Right lobe of liver (tissue), 6 donors: ENCODE data around the gene RHO. TPM values are rescaled to one million over a fixed set of nuclear protein-coding genes. Genes with fewer than 3 reads are reported as not detected.

Source experiments
- ATAC-seq, 4 donors: fragments of 200-7000 bp; cut with Tn5 transposase; one replicate each; pipeline ENCODE4 v1.9.1; 2020; ENCODE audit warnings: mild to moderate bottlenecking in 4 of 4, moderate library complexity in 4 of 4
- DNase-seq, 3 donors: peaks; one replicate each; pipeline ENCODE4 v3.0.0-alpha.2; 2020
- H3K27ac ChIP-seq, 3 donors: fragments of 200-600 bp; one replicate each; pipeline ENCODE4 v1.8.0; 2022
- H3K27me3 ChIP-seq, 2 donors: fragments of 200-600 bp; one replicate each; pipeline ENCODE4 v1.8.0; 2022
- H3K36me3 ChIP-seq, 4 donors: fragments of 200-600 bp; sonication (generic) in 1 of 4; one replicate each; pipeline versions ENCODE4 v1.5.1 to v1.8.0; 2017 to 2022; ENCODE audit warnings: control low read depth in 1 of 4
- H3K4me1 ChIP-seq, 4 donors: fragments of 200-600 bp; sonication (generic) in 1 of 4; one replicate each; pipeline versions ENCODE4 v1.5.1 to v1.8.0; 2017 to 2022; ENCODE audit warnings: control low read depth in 1 of 4
- H3K4me3 ChIP-seq, 3 donors: fragments of 200-600 bp; one replicate each; pipeline ENCODE4 v1.8.0; 2022
- H3K9me3 ChIP-seq, 4 donors: fragments of 200-600 bp; sonication (generic) in 1 of 4; one replicate each; pipeline versions ENCODE4 v1.5.1 to v1.8.0; 2017 to 2022; ENCODE audit warnings: control low read depth in 1 of 4
- POLR2A ChIP-seq: fragments of 450-650 bp; IDR thresholded peaks from one replicate; pipeline ENCODE4 v1.6.1; 2017; ENCODE audit warnings: antibody characterized with exemption, mild to moderate bottlenecking
- WGBS: methylation state at CpG from one replicate; pipeline ENCODE4 v1.1.6; 2018; ENCODE audit warnings: low coverage, low lambda C conversion rate; ENCODE audit not compliant: insufficient coverage; ENCODE audit errors: missing lambda C conversion rate; 5-methylcytosine and 5-hydroxymethylcytosine counted together
- intact Hi-C, 2 donors: fragments of 100-400 bp; cut with DNase I; formaldehyde crosslinking; loops; one replicate each; pipeline versions ENCODE4 v1.11.2 to v1.14.1; 2022
- total RNA-seq, 6 experiments: library from RNA; depleted of rRNA in 2 of 6; stranded (reverse); fragments of >200 nt in 2 of 6; fragmentation: NEBNext Ultra II Directional in 3 of 6; extraction: Animal tissue kit (Norgen Biotek cat#: 25700) in 3 of 6; gene quantifications; one replicate each; pipeline versions ENCODE4 v1.1.0 to v1.2.4, GENCODE V29; 2016 to 2023
- TF ChIP-seq, protein P1 (sequence below), 4 donors: fragments of 200-600 bp in 3 of 4; fragments of 450-650 bp in 1 of 4; IDR thresholded peaks; one replicate each; pipeline versions ENCODE4 v1.5.1 to v1.8.0; 2016 to 2022; ENCODE audit warnings: antibody characterized with exemption in 4 of 4, mild to moderate bottlenecking in 2 of 4
- donor health status: DM: no; HTN: yes; CAD: no.
- donor health status: DM: no; HTN: no; CAD: no.
- donor health status: DM: no; HTN: no; CAD: no.
- donor health status: DM: no; HTN: yes; CAD: no.
- donor health status: DM: no; HTN: yes; CAD: no.

RHO gene
- total RNA-seq, 6 experiments from 2014 or later: not detected

DNA sequence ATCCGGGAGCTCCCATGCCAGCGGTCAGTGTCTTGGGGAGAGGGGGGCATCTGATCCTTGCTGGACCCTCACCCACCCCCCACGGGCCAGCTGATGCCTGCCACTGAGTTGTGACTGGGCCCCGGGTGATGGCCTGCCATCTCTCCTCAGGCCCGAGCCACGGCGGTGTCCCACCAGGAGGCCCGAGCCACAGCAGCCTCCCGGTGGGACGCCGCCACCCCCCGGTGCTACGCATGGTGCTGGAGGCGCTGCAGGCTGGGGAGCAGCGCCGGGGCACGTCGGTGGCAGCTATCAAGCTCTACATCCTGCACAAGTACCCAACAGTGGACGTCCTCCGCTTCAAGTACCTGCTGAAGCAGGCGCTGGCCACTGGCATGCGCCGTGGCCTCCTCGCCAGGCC is 18.8 kb downstream of the RHO start:
- Histone ChIP-seq H3K27ac (no peak overlapping the region), H3K36me3 (no peaks in the 10 kb centered on the region), H3K9me3 (no peaks in the 10 kb centered on the region), H3K4me3 (no peak overlapping the region), H3K27me3 (no peaks in the 10 kb centered on the region), H3K4me1 (no peaks in the 10 kb centered on the region)
- 100% methylated on average over 3 of the region's 24 CpGs for WGBS
- ATAC-seq (no peak), DNase-seq (no peak)
- TF ChIP-seq, protein P1, sequence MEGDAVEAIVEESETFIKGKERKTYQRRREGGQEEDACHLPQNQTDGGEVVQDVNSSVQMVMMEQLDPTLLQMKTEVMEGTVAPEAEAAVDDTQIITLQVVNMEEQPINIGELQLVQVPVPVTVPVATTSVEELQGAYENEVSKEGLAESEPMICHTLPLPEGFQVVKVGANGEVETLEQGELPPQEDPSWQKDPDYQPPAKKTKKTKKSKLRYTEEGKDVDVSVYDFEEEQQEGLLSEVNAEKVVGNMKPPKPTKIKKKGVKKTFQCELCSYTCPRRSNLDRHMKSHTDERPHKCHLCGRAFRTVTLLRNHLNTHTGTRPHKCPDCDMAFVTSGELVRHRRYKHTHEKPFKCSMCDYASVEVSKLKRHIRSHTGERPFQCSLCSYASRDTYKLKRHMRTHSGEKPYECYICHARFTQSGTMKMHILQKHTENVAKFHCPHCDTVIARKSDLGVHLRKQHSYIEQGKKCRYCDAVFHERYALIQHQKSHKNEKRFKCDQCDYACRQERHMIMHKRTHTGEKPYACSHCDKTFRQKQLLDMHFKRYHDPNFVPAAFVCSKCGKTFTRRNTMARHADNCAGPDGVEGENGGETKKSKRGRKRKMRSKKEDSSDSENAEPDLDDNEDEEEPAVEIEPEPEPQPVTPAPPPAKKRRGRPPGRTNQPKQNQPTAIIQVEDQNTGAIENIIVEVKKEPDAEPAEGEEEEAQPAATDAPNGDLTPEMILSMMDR (IDR thresholded peaks at IDR 0.05): no peak
- TF ChIP-seq POLR2A: no peak
- intact Hi-C loops: no loop called here

DNA sequence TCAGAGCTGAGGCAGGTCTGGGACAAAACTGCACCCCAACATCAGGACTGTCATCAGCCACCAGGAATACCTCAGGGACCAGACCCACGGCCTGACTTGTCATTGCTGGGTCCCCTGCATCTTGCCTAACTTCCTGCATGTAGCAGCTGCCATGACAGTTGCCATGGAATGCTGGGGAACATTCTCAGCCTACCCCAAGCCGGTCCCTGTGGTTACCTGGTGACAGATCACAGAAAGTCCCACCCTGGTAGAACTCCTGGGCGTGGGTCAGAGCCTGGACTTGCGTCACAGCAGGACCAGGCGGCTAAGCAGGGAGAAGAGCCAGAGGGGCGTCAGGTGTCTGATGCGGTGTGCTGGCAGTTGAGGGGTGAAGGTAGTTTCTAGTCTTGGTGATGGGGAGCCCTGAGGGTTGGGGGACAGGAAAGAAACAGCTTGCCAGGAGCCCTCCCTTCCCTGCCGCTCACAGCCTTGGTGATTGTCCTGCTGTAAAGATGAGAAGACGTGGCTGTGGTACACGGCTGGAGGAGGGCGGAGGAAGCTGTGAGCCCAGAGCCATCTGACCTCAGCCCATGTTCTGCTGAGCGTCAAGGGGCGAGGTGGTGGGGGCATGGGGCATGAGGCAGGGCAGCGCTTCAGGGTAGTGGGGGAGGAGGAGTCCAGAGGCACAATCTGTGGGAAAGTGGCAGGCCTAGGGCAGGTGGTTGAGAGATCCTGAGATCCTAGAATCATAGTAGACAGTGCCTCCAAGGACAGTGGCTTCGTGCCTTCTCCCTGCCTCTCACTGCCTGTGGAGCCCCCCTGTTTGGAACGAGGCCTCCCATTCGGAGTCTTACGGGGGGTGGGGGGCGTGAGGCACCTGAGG is 19.9 kb downstream of the RHO start:
- H3K36me3 ChIP-seq: no peaks in the 10 kb centered on the region
- 73% methylated on average over 5 of the region's 19 CpGs for WGBS
- no peak overlapping the region for H3K4me3 ChIP-seq
- intact Hi-C loops: no loop called here
- H3K27ac ChIP-seq: no peak overlapping the region
- H3K27me3 ChIP-seq: no peaks in the 10 kb centered on the region
- no peaks in the 10 kb centered on the region for H3K9me3 ChIP-seq
- DNase-seq (no peak), ATAC-seq (no peak)
- TF ChIP-seq, protein P1 (IDR thresholded peaks at IDR 0.05): no peak
- TF ChIP-seq POLR2A: no peak
- H3K4me1 ChIP-seq: no peaks in the 10 kb centered on the region

DNA sequence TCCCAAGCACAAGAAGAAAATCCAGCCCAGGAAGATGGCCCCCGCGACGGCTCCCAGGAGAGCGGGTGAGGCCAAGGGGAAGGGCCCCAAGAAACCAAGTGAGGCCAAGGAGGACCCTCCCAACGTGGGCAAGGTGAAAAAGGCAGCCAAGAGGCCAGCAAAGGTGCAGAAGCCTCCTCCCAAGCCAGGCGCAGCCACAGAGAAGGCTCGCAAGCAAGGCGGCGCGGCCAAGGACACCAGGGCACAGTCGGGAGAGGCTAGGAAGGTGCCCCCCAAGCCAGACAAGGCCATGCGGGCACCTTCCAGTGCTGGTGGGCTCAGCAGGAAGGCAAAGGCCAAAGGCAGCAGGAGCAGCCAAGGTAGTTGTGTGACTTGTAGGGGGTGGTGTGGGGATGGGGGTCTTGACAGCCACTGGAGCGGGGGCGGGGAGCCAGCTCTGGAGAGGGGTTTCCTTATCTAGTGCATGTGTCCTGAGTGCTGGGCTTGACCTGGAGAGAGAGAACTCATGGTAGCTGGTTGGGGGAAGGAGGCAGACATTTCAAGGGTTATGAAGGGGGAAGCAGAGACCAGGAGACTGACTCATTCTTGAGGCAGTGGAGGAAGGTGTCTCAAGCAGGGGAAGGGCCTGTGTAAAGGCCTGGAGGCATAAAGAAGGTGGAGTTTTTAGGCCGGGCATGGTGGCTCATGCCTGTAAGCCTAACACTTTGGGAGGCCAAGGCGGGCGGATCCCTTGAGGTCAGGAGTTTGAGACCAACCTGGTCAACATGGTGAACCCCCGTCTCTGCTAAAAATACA is 20.8 kb downstream of the RHO start:
- Histone ChIP-seq H3K27ac (no peak overlapping the region), H3K4me3 (no peak overlapping the region), H3K27me3 (no peaks in the 10 kb centered on the region), H3K36me3 (no peaks in the 10 kb centered on the region), H3K4me1 (peaks cover 0 to 5% (median 0%) of the 10 kb centered on the region in 4 donors), H3K9me3 (no peaks in the 10 kb centered on the region)
- DNase-seq: no peak
- WGBS: 86% methylated on average over 10 of the region's 18 CpGs
- no peak for ATAC-seq
- TF ChIP-seq POLR2A: no peak
- intact Hi-C loops: no loop called here

DNA sequence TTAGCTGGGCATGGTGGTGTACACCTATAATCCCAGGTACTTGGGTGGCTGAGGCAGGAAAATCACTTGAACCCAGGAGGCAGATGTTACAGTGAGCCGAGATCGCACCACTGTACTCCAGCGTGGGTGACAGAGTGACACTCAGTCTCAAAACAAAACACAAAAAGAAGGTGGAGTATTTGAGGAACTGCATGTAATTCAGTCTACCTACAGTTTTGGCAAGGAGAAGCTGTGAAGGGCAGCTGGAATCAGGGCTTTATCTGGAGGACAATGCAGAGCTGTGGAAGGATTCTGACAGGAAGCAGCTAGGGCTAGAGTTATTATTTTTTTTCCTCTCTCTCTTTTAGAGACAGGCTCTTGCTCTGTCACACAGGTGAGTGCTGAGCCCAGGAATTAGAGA is 21.4 kb downstream of the RHO start:
- ATAC-seq: no peak
- H3K27me3 ChIP-seq: no peaks in the 10 kb centered on the region
- no peak overlapping the region for H3K4me3 ChIP-seq
- TF ChIP-seq POLR2A: no peak
- TF ChIP-seq, protein P1 (IDR thresholded peaks at IDR 0.05): no peak
- intact Hi-C loops: no loop called here
- H3K4me1 ChIP-seq: peaks cover 0 to 5% (median 0%) of the 10 kb centered on the region in 4 donors
- no peak overlapping the region for H3K27ac ChIP-seq
- H3K9me3 ChIP-seq: no peaks in the 10 kb centered on the region
- 75% methylated on average over 1 of the region's 3 CpGs for WGBS
- no peak for DNase-seq
- H3K36me3 ChIP-seq: no peaks in the 10 kb centered on the region
